Hematopoietic multipotent progenitor cell treated with erythropoietin and hydrocortisone succinate and interleukin-3 and kit ligand, for 4 days (in vitro differentiated cells): Measurements from ENCODE around the gene MFSD12.

ENCODE experiments used
- DNase-seq: peaks from one replicate; pipeline ENCODE4 v3.0.0-alpha.2; 2015

Gene MFSD12

GRCh38 chr19:3557461-3558248 lies at the start of gene MFSD12:
TSS of gene MFSD12 (minus strand) at chr19:3557586. CDS start at chr19:3557403, 183 bp downstream.
- DNase-seq, result peak; percentile 98

- DNase-seq, result peak; percentile 80
Observed at GRCh38 chr19:3606690-3607289, 49.4 kb upstream of the MFSD12 start, which contains the start of gene TBXA2R. TSS of gene TBXA2R (minus strand) at chr19:3606875. CDS start at chr19:3600634, 6,241 bp downstream.

GRCh38 chr19:3606174-3606689 lies 48.8 kb upstream of the MFSD12 start:
- DNase-seq, result peak; percentile 32

- DNase-seq, result no peak
Observed at GRCh38 chr19:3605770-3606169, 48.4 kb upstream of the MFSD12 start.

GRCh38 chr19:3605361-3605760 lies 48.0 kb upstream of the MFSD12 start:
- no peak for DNase-seq

- DNase-seq, result peak; percentile 50
Observed at GRCh38 chr19:3604987-3605343, 47.6 kb upstream of the MFSD12 start.

- DNase-seq, result no peak
Observed at GRCh38 chr19:3604227-3604986, 47.0 kb upstream of the MFSD12 start.

- no peak for DNase-seq
Observed at GRCh38 chr19:3603121-3603811, 45.9 kb upstream of the MFSD12 start.

- DNase-seq, result no peak
Observed at GRCh38 chr19:3601021-3601420, 43.6 kb upstream of the MFSD12 start.

GRCh38 chr19:3599776-3600187 lies 42.4 kb upstream of the MFSD12 start:
- no peak for DNase-seq

- no peak for DNase-seq
Observed at GRCh38 chr19:3595521-3596061, 38.2 kb upstream of the MFSD12 start.

GRCh38 chr19:3593156-3593555 lies 35.8 kb upstream of the MFSD12 start:
- no peak for DNase-seq

GRCh38 chr19:3591876-3592613 lies 34.7 kb upstream of the MFSD12 start:
- no peak for DNase-seq

- DNase-seq, result no peak
Observed at GRCh38 chr19:3590991-3591659, 33.7 kb upstream of the MFSD12 start.

- DNase-seq, result no peak
Observed at GRCh38 chr19:3589949-3590348, 32.6 kb upstream of the MFSD12 start.

GRCh38 chr19:3589439-3589838 lies 32.1 kb upstream of the MFSD12 start:
- no peak for DNase-seq

GRCh38 chr19:3586707-3587346 lies 29.4 kb upstream of the MFSD12 start:
- no peak for DNase-seq

GRCh38 chr19:3586127-3586626 lies 28.8 kb upstream of the MFSD12 start:
- DNase-seq, result peak; percentile 66

- no peak for DNase-seq
Observed at GRCh38 chr19:3585301-3586126, 28.1 kb upstream of the MFSD12 start, which contains the start of gene GIPC3. TSS of gene GIPC3 (plus strand) at chr19:3585478. CDS start at chr19:3585598, 120 bp downstream.
